SK-N-SH treated with all-trans-retinoic acid at 6 μM for 48 hours (cell line): ENCODE results near the gene PMPCA.

Experiments
- ATAC-seq: fragments of 200-7000 bp; cut with Tn5 transposase; 3 replicates; pipeline ENCODE4 v1.9.1; 2020; ENCODE audit warnings: mild to moderate bottlenecking, moderate library complexity
- ARNTL ChIP-seq: fragments of 450-650 bp; formaldehyde crosslinking; IDR thresholded peaks from 2 replicates; pipeline ENCODE4 v1.5.0; 2020; ENCODE audit warnings: low read depth, mild to moderate bottlenecking, moderate library complexity, borderline replicate concordance
- BACH2 ChIP-seq: fragments of 250-450 bp; sonication (Bioruptor Pico); IDR thresholded peaks from 2 replicates; pipeline ENCODE4 v1.9.0; 2021; ENCODE audit warnings: mild to moderate bottlenecking, borderline replicate concordance
- CSDC2 ChIP-seq: fragments of 250-450 bp; sonication (Bioruptor Pico); IDR thresholded peaks from 2 replicates; pipeline ENCODE4 v1.5.0; 2020; ENCODE audit warnings: mild to moderate bottlenecking, moderate library complexity
- ESRRG ChIP-seq: fragments of 250-450 bp; sonication (Bioruptor Pico); IDR thresholded peaks from 2 replicates; pipeline ENCODE4 v1.6.1; 2021; ENCODE audit warnings: mild to moderate bottlenecking
- GLIS3 ChIP-seq: fragments of 250-450 bp; sonication (Bioruptor Pico); IDR thresholded peaks from 2 replicates; pipeline ENCODE4 v1.5.0; 2020; ENCODE audit warnings: mild to moderate bottlenecking, moderate library complexity
- OSR1 ChIP-seq: fragments of 250-450 bp; sonication (Bioruptor Pico); IDR thresholded peaks from 2 replicates; pipeline ENCODE4 v1.8.0; 2022; ENCODE audit warnings: moderate library complexity, mild to moderate bottlenecking, inconsistent platforms
- PPARA ChIP-seq: fragments of 250-450 bp; sonication (Bioruptor Pico); IDR thresholded peaks from 2 replicates; pipeline ENCODE4 v1.5.0; 2020; ENCODE audit warnings: mild to moderate bottlenecking, borderline replicate concordance
- SNAI2 ChIP-seq: fragments of 250-450 bp; sonication (Bioruptor Pico); IDR thresholded peaks from 2 replicates; pipeline ENCODE4 v1.5.0; 2020; ENCODE audit warnings: mild to moderate bottlenecking, moderate library complexity
- TCF4 ChIP-seq: fragments of 250-450 bp; sonication (Bioruptor Pico); IDR thresholded peaks from 2 replicates; pipeline ENCODE4 v1.8.0; 2021; ENCODE audit warnings: mild to moderate bottlenecking, moderate library complexity, borderline replicate concordance
- TOX ChIP-seq: fragments of 250-450 bp; sonication (Bioruptor Pico); IDR thresholded peaks from 2 replicates; pipeline ENCODE4 v1.8.0; 2021; ENCODE audit warnings: mild to moderate bottlenecking, moderate library complexity, borderline replicate concordance
- ZC3H10 ChIP-seq: fragments of 250-450 bp; sonication (Bioruptor Pico); IDR thresholded peaks from 2 replicates; pipeline ENCODE4 v1.5.1; 2021; ENCODE audit warnings: mild to moderate bottlenecking, moderate library complexity
- ZFP30 ChIP-seq: fragments of 450-650 bp; formaldehyde crosslinking; IDR thresholded peaks from 2 replicates; pipeline ENCODE4 v1.5.0; 2022; ENCODE audit warnings: mild to moderate bottlenecking, moderate library complexity
- ZNF565 ChIP-seq: fragments of 450-650 bp; formaldehyde crosslinking; conservative IDR thresholded peaks from 2 replicates; pipeline ENCODE4 v1.5.0; 2020; ENCODE audit warnings: low read depth, mild to moderate bottlenecking, moderate library complexity
- ZNF70 ChIP-seq: fragments of 450-650 bp; formaldehyde crosslinking; IDR thresholded peaks from 2 replicates; pipeline ENCODE4 v1.5.0; 2020; ENCODE audit warnings: mild to moderate bottlenecking, moderate library complexity
- ZNF8 ChIP-seq: fragments of 450-650 bp; formaldehyde crosslinking; IDR thresholded peaks from 2 replicates; pipeline ENCODE4 v1.5.0; 2020; ENCODE audit warnings: mild to moderate bottlenecking, moderate library complexity
- TF ChIP-seq, protein P1 (sequence below): fragments of 250-450 bp; sonication (Bioruptor Pico); IDR thresholded peaks from 2 replicates; pipeline ENCODE4 v1.5.1; 2021; ENCODE audit warnings: mild to moderate bottlenecking, moderate library complexity
- TF ChIP-seq, protein P2 (sequence below): fragments of 250-450 bp; sonication (Bioruptor Pico); IDR thresholded peaks from 2 replicates; pipeline ENCODE4 v1.5.0; 2020; ENCODE audit warnings: mild to moderate bottlenecking, moderate library complexity
- TF ChIP-seq, protein P3 (sequence below): fragments of 250-450 bp; sonication (Bioruptor Pico); IDR thresholded peaks from 2 replicates; pipeline ENCODE4 v1.8.0; 2020; ENCODE audit warnings: mild to moderate bottlenecking, moderate library complexity, borderline replicate concordance
- TF ChIP-seq, protein P4 (sequence below): fragments of 250-450 bp; sonication (Bioruptor Pico); IDR thresholded peaks from 2 replicates; pipeline ENCODE4 v1.8.0; 2021; ENCODE audit warnings: low read depth, mild to moderate bottlenecking, moderate library complexity, borderline replicate concordance

The PMPCA gene

DNA sequence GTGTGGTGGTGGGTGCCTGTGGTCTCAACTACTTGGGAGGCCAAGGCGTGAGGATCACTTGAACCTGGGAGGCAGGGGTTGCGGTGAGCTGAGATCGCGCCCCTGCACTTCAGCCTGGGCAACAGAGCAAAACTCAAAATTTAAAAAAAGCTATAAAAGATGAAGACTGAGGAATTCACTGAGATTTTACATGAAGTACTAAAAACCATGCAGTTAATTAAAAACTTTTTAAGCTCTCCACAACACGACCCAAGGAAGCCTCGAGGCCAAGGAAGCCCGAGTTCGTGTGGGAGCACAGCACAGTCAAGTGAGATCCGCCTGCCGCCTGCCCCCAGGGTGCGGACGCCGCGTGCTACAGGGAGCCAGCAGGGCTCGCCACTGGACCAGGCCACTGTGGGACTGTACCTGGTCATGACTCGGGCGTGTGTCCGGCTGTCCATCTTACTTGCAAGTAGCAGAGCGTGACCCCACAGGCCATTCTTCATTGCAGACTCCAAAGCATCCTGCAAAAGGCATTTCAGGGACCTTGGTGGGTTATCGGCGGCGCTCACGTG lies 50.4 kb downstream of the PMPCA start (continued):
- TF ChIP-seq GLIS3 (CRISPR knock-in tag) (no peak), CSDC2 (CRISPR knock-in tag) (no peak), OSR1 (CRISPR knock-in tag) (no peak), BACH2 (no peak), SNAI2 (CRISPR knock-in tag) (no peak), ZNF8 (no peak), TCF4 (no peak), ZC3H10 (CRISPR knock-in tag) (no peak)
- TF ChIP-seq, protein P1, sequence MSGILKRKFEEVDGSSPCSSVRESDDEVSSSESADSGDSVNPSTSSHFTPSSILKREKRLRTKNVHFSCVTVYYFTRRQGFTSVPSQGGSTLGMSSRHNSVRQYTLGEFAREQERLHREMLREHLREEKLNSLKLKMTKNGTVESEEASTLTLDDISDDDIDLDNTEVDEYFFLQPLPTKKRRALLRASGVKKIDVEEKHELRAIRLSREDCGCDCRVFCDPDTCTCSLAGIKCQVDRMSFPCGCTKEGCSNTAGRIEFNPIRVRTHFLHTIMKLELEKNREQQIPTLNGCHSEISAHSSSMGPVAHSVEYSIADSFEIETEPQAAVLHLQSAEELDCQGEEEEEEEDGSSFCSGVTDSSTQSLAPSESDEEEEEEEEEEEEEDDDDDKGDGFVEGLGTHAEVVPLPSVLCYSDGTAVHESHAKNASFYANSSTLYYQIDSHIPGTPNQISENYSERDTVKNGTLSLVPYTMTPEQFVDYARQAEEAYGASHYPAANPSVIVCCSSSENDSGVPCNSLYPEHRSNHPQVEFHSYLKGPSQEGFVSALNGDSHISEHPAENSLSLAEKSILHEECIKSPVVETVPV: no peak

DNA sequence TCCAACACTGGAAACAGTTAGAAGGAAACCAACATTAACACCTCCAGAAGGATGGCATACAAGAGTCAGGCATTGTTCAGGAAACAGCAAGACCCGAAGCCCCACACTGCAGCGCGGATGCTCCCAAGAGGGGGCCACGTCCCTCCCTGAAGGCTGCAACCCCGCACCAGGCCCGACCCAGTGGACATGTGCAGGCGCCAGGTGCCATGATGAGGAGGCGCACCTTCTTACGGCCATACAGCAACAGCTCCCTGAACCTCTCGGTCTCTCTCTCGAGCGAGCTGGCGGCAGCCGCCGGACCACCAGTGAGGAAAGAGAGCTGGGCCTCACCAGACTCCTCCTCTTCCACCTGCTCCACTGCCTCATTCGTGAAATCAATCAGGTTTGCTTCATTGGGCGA lies 52.2 kb downstream of the PMPCA start:
- no peak for ATAC-seq
- no peak for TF ChIP-seq ARNTL
- TF ChIP-seq ZFP30 (CRISPR knock-in tag): no peak
- TF ChIP-seq TOX (CRISPR knock-in tag): no peak
- no peak for TF ChIP-seq ZNF70 (CRISPR knock-in tag)
- TF ChIP-seq, protein P2, sequence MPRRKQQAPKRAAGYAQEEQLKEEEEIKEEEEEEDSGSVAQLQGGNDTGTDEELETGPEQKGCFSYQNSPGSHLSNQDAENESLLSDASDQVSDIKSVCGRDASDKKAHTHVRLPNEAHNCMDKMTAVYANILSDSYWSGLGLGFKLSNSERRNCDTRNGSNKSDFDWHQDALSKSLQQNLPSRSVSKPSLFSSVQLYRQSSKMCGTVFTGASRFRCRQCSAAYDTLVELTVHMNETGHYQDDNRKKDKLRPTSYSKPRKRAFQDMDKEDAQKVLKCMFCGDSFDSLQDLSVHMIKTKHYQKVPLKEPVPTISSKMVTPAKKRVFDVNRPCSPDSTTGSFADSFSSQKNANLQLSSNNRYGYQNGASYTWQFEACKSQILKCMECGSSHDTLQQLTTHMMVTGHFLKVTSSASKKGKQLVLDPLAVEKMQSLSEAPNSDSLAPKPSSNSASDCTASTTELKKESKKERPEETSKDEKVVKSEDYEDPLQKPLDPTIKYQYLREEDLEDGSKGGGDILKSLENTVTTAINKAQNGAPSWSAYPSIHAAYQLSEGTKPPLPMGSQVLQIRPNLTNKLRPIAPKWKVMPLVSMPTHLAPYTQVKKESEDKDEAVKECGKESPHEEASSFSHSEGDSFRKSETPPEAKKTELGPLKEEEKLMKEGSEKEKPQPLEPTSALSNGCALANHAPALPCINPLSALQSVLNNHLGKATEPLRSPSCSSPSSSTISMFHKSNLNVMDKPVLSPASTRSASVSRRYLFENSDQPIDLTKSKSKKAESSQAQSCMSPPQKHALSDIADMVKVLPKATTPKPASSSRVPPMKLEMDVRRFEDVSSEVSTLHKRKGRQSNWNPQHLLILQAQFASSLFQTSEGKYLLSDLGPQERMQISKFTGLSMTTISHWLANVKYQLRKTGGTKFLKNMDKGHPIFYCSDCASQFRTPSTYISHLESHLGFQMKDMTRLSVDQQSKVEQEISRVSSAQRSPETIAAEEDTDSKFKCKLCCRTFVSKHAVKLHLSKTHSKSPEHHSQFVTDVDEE (CRISPR knock-in tag): no peak
- TF ChIP-seq, protein P3, sequence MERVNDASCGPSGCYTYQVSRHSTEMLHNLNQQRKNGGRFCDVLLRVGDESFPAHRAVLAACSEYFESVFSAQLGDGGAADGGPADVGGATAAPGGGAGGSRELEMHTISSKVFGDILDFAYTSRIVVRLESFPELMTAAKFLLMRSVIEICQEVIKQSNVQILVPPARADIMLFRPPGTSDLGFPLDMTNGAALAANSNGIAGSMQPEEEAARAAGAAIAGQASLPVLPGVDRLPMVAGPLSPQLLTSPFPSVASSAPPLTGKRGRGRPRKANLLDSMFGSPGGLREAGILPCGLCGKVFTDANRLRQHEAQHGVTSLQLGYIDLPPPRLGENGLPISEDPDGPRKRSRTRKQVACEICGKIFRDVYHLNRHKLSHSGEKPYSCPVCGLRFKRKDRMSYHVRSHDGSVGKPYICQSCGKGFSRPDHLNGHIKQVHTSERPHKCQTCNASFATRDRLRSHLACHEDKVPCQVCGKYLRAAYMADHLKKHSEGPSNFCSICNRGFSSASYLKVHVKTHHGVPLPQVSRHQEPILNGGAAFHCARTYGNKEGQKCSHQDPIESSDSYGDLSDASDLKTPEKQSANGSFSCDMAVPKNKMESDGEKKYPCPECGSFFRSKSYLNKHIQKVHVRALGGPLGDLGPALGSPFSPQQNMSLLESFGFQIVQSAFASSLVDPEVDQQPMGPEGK (CRISPR knock-in tag): no peak
- TF ChIP-seq ZC3H10 (CRISPR knock-in tag): no peak
- no peak for TF ChIP-seq SNAI2 (CRISPR knock-in tag)
- TF ChIP-seq ESRRG (CRISPR knock-in tag): no peak
- no peak for TF ChIP-seq ZNF565 (CRISPR knock-in tag)
- no peak for TF ChIP-seq TCF4
- TF ChIP-seq PPARA: no peak
- no peak for TF ChIP-seq BACH2

DNA sequence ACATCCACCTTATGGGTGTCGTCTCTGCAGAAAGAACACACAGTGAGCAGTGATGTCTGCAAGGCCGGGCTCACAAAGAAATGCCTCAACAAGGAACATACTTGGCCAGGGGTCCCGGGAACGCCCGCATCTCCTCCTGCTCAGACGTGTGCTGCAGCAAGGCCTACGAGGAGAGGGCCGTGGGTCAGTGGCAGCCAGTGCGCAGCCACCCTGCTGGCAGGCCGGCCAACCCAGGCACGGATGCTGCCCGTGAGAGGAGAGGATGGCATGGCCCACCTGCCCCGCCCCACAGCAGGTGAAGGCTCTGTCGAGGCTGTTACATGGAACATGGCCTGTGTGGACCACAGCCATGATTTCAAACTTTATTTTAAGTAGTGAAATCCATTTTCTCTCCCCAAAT lies 53.1 kb downstream of the PMPCA start:
- TF ChIP-seq SNAI2 (CRISPR knock-in tag) (no peak), TOX (CRISPR knock-in tag) (no peak), OSR1 (CRISPR knock-in tag) (no peak), TCF4 (no peak), CSDC2 (CRISPR knock-in tag) (no peak), GLIS3 (CRISPR knock-in tag) (no peak), ZC3H10 (CRISPR knock-in tag) (no peak), ZFP30 (CRISPR knock-in tag) (no peak)
- TF ChIP-seq, protein P1: no peak
- TF ChIP-seq, protein P2 (CRISPR knock-in tag): no peak
- TF ChIP-seq, protein P4, sequence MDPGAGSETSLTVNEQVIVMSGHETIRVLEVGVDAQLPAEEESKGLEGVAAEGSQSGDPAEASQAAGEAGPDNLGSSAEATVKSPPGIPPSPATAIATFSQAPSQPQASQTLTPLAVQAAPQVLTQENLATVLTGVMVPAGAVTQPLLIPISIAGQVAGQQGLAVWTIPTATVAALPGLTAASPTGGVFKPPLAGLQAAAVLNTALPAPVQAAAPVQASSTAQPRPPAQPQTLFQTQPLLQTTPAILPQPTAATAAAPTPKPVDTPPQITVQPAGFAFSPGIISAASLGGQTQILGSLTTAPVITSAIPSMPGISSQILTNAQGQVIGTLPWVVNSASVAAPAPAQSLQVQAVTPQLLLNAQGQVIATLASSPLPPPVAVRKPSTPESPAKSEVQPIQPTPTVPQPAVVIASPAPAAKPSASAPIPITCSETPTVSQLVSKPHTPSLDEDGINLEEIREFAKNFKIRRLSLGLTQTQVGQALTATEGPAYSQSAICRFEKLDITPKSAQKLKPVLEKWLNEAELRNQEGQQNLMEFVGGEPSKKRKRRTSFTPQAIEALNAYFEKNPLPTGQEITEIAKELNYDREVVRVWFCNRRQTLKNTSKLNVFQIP (CRISPR knock-in tag): no peak
- no peak for ATAC-seq
